KMS-11 (cell line): ENCODE data around the gene SLC22A14.
"Not testable (repeated sequence)": the region's sequence is repeated elsewhere in the genome, so short reads cannot be mapped to it uniquely, and the experiment has no call there.

Experiments
- H2AFZ ChIP-seq: fragments of 200-600 bp; sonication (generic); 2 replicates; pipeline ENCODE4 v1.6.1; 2016; ENCODE audit warnings: antibody characterized with exemption, mixed run types, low read depth
- H3K27ac ChIP-seq: fragments of 200-600 bp; sonication (generic); 2 replicates; pipeline ENCODE4 v1.6.1; 2016; ENCODE audit warnings: mild to moderate bottlenecking, mixed run types
- H3K27me3 ChIP-seq: fragments of 200-600 bp; sonication (generic); 2 replicates; pipeline ENCODE4 v1.6.1; 2017; ENCODE audit warnings: mild to moderate bottlenecking, low read depth, mixed run types, moderate library complexity; ENCODE audit not compliant: insufficient read depth
- H3K36me3 ChIP-seq: fragments of 200-600 bp; sonication (generic); 2 replicates; pipeline ENCODE4 v1.6.1; 2017; ENCODE audit warnings: mild to moderate bottlenecking, mixed run types; ENCODE audit not compliant: insufficient read depth
- H3K4me1 ChIP-seq: fragments of 200-600 bp; sonication (generic); 2 replicates; pipeline ENCODE4 v1.6.1; 2016; ENCODE audit warnings: mild to moderate bottlenecking, low read depth, mixed run types; ENCODE audit not compliant: poor library complexity, severe bottlenecking
- H3K4me2 ChIP-seq: fragments of 200-600 bp; sonication (generic); 2 replicates; pipeline ENCODE4 v1.7.0; 2016; ENCODE audit warnings: mild to moderate bottlenecking, mixed run types
- H3K4me3 ChIP-seq: fragments of 200-600 bp; sonication (generic); IDR thresholded peaks from 2 replicates; pipeline ENCODE4 v1.6.1; 2017; ENCODE audit warnings: low read depth, low read length, mixed read lengths; ENCODE audit not compliant: insufficient read depth
- H3K79me2 ChIP-seq: fragments of 200-600 bp; sonication (generic); 2 replicates; pipeline ENCODE4 v1.6.1; 2016; ENCODE audit warnings: low read depth, mixed run types; ENCODE audit not compliant: insufficient read depth
- H3K9ac ChIP-seq: fragments of 200-600 bp; sonication (generic); 2 replicates; pipeline ENCODE4 v1.6.1; 2016; ENCODE audit warnings: mild to moderate bottlenecking, mixed run types
- H4K20me1 ChIP-seq: fragments of 200-600 bp; sonication (generic); 2 replicates; pipeline ENCODE4 v1.6.1; 2016; ENCODE audit warnings: mild to moderate bottlenecking, mixed run types; ENCODE audit not compliant: insufficient read depth
- CTCF ChIP-seq: fragments of 200-600 bp; sonication (generic); conservative IDR thresholded peaks from 2 replicates; pipeline ENCODE4 v1.6.1; 2017; ENCODE audit warnings: low read depth, mild to moderate bottlenecking, antibody characterized with exemption, low read length, moderate library complexity, mixed read lengths

The SLC22A14 gene

DNA sequence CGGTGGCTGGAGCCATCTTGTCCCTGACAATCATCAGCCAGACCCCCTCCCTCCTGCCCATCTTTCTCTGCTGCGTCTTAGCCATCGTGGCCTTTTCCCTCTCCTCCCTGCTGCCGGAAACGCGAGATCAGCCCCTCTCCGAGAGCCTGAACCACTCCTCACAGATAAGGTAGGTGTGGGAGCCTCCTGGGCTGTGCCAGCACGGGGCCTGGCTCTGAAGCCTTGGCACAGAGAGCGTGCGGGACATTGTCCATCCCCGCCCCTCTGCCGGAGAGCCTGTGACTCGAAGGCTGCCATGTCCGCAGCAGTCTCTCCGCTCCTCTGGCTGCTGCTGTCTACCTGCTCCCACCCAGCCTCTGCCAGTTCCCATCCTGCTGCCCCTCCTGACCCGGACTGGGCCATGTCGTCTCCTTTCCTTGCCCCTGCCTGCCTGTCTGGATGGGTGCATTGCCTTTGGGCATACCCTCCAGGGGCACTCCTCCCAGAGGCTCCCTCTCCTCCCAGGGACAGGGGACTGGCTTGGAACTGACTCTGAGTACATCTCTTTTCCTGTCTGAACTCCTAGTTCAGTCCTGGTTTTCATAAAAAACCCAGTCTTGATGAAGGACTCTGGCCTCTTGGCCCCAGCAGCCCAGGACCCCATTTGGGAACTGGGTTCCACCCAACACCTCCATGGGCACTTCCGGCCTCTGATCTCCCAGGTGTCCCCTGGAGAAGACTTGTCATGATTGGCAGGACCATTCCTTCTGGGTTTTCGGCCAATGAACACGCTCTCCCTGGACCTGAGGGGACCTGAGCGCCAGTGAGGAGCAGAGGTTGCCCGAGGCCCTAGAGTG is 34.5 kb downstream of the SLC22A14 start:
- Histone ChIP-seq H3K36me3 (no peaks in the 10 kb centered on the region), H3K4me1 (no peaks in the 10 kb centered on the region), H2AFZ (no peak overlapping the region), H4K20me1 (no peaks in the 10 kb centered on the region), H3K9ac (no peak overlapping the region), H3K79me2 (no peaks in the 10 kb centered on the region), H3K27ac (no peak overlapping the region), H3K4me3 (no peak overlapping the region), H3K27me3 (no peaks in the 10 kb centered on the region), H3K4me2 (no peak overlapping the region)
- no peak for TF ChIP-seq CTCF

DNA sequence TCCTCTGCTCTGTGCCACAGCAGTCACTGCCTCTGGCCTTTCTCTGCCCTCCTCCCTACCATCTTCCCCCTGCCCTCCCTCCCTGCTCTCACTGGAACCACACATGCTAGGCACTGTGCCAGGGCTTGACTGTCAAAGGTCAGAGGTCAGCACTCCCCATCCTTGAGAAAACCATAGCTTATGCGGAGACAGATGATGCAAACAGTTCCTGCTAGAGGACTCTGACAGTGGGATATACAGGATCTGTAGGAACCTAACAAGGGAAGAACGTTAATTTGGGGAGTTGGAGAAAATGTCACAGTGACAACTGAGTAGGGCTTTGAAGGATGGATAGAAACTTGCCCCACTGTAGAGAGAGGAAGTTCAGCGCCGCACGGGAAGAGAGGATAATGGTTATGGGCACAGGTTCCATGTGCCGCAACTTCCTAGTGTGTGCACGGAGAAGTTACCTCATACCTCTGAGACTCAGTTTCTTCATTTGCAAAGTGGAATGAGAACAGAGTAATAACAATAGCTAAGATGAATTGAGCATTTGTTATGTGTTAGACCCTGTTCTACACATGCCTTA is 35.2 kb downstream of the SLC22A14 start:
- Histone ChIP-seq H3K27me3 (no peaks in the 10 kb centered on the region), H3K9ac (no peak overlapping the region), H3K27ac (no peak overlapping the region), H3K36me3 (no peaks in the 10 kb centered on the region), H4K20me1 (no peaks in the 10 kb centered on the region), H3K79me2 (no peaks in the 10 kb centered on the region), H3K4me2 (no peak overlapping the region), H3K4me3 (no peak overlapping the region), H3K4me1 (no peaks in the 10 kb centered on the region), H2AFZ (no peak overlapping the region)
- TF ChIP-seq CTCF = no peak

- Histone ChIP-seq H2AFZ (no peak overlapping the region), H3K36me3 (no peaks in the 10 kb centered on the region), H3K4me1 (no peaks in the 10 kb centered on the region), H3K27ac (no peak overlapping the region), H4K20me1 (no peaks in the 10 kb centered on the region), H3K79me2 (no peaks in the 10 kb centered on the region), H3K27me3 (no peaks in the 10 kb centered on the region), H3K4me3 (no peak overlapping the region), H3K4me2 (no peak overlapping the region), H3K9ac (no peak overlapping the region)
- TF ChIP-seq CTCF = no peak
These were observed 36.9 kb downstream of the SLC22A14 start for GRCh38 chr3:38318766-38319671.

- H4K20me1 ChIP-seq, H3K4me2 ChIP-seq, H3K79me2 ChIP-seq, H3K27me3 ChIP-seq, H3K9ac ChIP-seq, H2AFZ ChIP-seq, H3K36me3 ChIP-seq, H3K4me1 ChIP-seq, H3K27ac ChIP-seq, H3K4me3 ChIP-seq: not testable (repeated sequence)
These were observed 38.5 kb downstream of the SLC22A14 start for GRCh38 chr3:38320638-38321037.
